H1 (cell line): ENCODE measurements around the gene PA2G4. TPM values are rescaled to one million over a fixed set of nuclear protein-coding genes. Genes with fewer than 3 reads are reported as not detected.

Source experiments
- HDAC6 ChIP-seq: IDR thresholded peaks from one replicate; pipeline ENCODE4 v1.7.1; 2012; ENCODE audit warnings: low read depth, mild to moderate bottlenecking, inconsistent platforms, low read length, moderate library complexity
- KDM5A ChIP-seq: fragments of 200-600 bp; IDR thresholded peaks from 2 replicates; pipeline ENCODE4 v1.7.1; 2012; ENCODE audit warnings: mild to moderate bottlenecking, low read length, inconsistent platforms, mixed read lengths
- RBBP5 ChIP-seq: IDR thresholded peaks from 2 replicates; pipeline ENCODE4 v1.7.1; 2012; ENCODE audit warnings: low read depth, mild to moderate bottlenecking, inconsistent platforms, low read length, moderate library complexity, borderline replicate concordance
- RFX5 ChIP-seq: IDR thresholded peaks from 2 replicates; pipeline ENCODE4 v1.6.1; 2011; ENCODE audit warnings: low read depth, low read length, improper control_type of control experiment, borderline replicate concordance
- SIRT6 ChIP-seq: IDR thresholded peaks from one replicate; pipeline ENCODE4 v1.7.1; 2012; ENCODE audit warnings: low read length, inconsistent platforms
- YY1 ChIP-seq: IDR thresholded peaks from 2 replicates; pipeline ENCODE4 v1.6.1; 2011; ENCODE audit warnings: low read depth, mild to moderate bottlenecking, low read length
- polyA plus RNA-seq, 7 experiments: library from polyadenylated mRNA; depleted of rRNA in 3 of 7; stranded (reverse) in 5 of 7; unstranded in 2 of 7; fragments of >200 nt in 5 of 7; fragments of 200-250 nt in 2 of 7; gene quantifications; 1 replicate in 5 of 7; 2 replicates in 1 of 7; 4 replicates in 1 of 7; pipeline versions ENCODE4 v1.2.1 to v1.2.3, GENCODE V29; 2011 to 2013; ENCODE audit warnings: missing spikeins in 2 of 7, mixed read lengths in 2 of 7
- total RNA-seq: library from RNA; stranded (reverse); fragmentation: NEBNext Ultra II Directional; extraction: Animal tissue kit (Norgen Biotek cat#: 25700); gene quantifications from 2 replicates; pipeline ENCODE4 v1.2.1, GENCODE V29; 2021

PA2G4 gene
- total and polyA plus RNA-seq, 2 of the 8 experiments (the other 6 are each of a cell fraction or from before 2014, with no cell fraction given), result 159 to 242 TPM

- no peak for TF ChIP-seq KDM5A
- peak; percentile 38; the same call in 1 of the 2 replicates for TF ChIP-seq RBBP5
- no peak for TF ChIP-seq SIRT6
- no peak for TF ChIP-seq RFX5
- peak; percentile 68; the same call in 1 of the 2 replicates for TF ChIP-seq YY1
- TF ChIP-seq HDAC6, result no peak
Measured at GRCh38 chr12:56127888-56128669, 23.7 kb downstream of the PA2G4 start, which contains the start of gene ESYT1 (continued).
